K562 (cell line): ENCODE data around the gene GNAI2. TPM values are rescaled to one million over a fixed set of nuclear protein-coding genes. Genes with fewer than 3 reads are reported as not detected.

Experiments
- CBX5 ChIP-seq: IDR thresholded peaks from 2 replicates; pipeline ENCODE4 v1.6.1; 2014; ENCODE audit warnings: low read depth, borderline replicate concordance
- CCNT2 ChIP-seq: IDR thresholded peaks from 2 replicates; pipeline ENCODE4 v1.6.1; 2011; ENCODE audit warnings: borderline replicate concordance, low read depth, mild to moderate bottlenecking, moderate library complexity, mixed read lengths, low read length; ENCODE audit not compliant: insufficient read length; ENCODE audit errors: extremely low read depth
- CREBBP ChIP-seq: IDR thresholded peaks from one replicate; pipeline ENCODE4 v1.6.1; 2012; ENCODE audit warnings: low read depth, mild to moderate bottlenecking, control low read depth, inconsistent platforms, low read length
- CREM ChIP-seq: IDR thresholded peaks from 2 replicates; pipeline ENCODE4 v1.6.1; 2014; ENCODE audit warnings: antibody characterized with exemption, low read depth
- ESRRB ChIP-seq: fragments of 250-450 bp; sonication (Bioruptor Pico); IDR thresholded peaks from 2 replicates; pipeline ENCODE4 v1.5.0; 2020; ENCODE audit warnings: mild to moderate bottlenecking, moderate library complexity, borderline replicate concordance
- FOXK2 ChIP-seq, 2 experiments: fragments of 450-650 bp; IDR thresholded peaks in 1 of 2; conservative IDR thresholded peaks in 1 of 2; 2 replicates each; pipeline ENCODE4 v1.6.1; 2016; ENCODE audit warnings: low read depth in 2 of 2, mild to moderate bottlenecking in 1 of 2
- HMG20B ChIP-seq: fragments of 250-450 bp; sonication (Bioruptor Pico); IDR thresholded peaks from 2 replicates; pipeline ENCODE4 v1.5.0; 2021; ENCODE audit warnings: mild to moderate bottlenecking
- NFXL1 ChIP-seq: fragments of 450-650 bp; formaldehyde crosslinking; IDR thresholded peaks from 2 replicates; pipeline ENCODE4 v1.4.0; 2021; ENCODE audit warnings: mild to moderate bottlenecking
- PCBP1 ChIP-seq: fragments of 200-400 bp; formaldehyde crosslinking; IDR thresholded peaks from 2 replicates; pipeline ENCODE4 v1.6.1; 2018; ENCODE audit warnings: mild to moderate bottlenecking, low read depth, low read length; ENCODE audit not compliant: poor library complexity, severe bottlenecking
- PCBP2 ChIP-seq: fragments of 200-400 bp; formaldehyde crosslinking; IDR thresholded peaks from 2 replicates; pipeline ENCODE4 v1.6.1; 2018; ENCODE audit warnings: low read length, low read depth, mild to moderate bottlenecking, moderate library complexity; ENCODE audit not compliant: poor library complexity, severe bottlenecking
- POLR2AphosphoS2 ChIP-seq: IDR thresholded peaks from 2 replicates; pipeline ENCODE4 v1.6.1; 2012; ENCODE audit warnings: low read length, improper control_type of control experiment
- SP2 ChIP-seq: IDR thresholded peaks from 2 replicates; pipeline ENCODE4 v1.6.1; 2011; ENCODE audit warnings: mild to moderate bottlenecking, low read depth, low read length, moderate library complexity; ENCODE audit not compliant: poor library complexity, severe bottlenecking; ENCODE audit errors: extremely low read depth
- STAT5B ChIP-seq: fragments of 250-450 bp; sonication (Bioruptor Pico); IDR thresholded peaks from 2 replicates; pipeline ENCODE4 v1.8.0; 2021; ENCODE audit warnings: mild to moderate bottlenecking, inconsistent platforms
- U2AF2 ChIP-seq: fragments of 200-400 bp; formaldehyde crosslinking; optimal IDR thresholded peaks from 2 replicates; pipeline ENCODE3; 2017; ENCODE audit warnings: low read depth, mild to moderate bottlenecking, low read length
- ZBTB26 ChIP-seq: fragments of 450-650 bp; formaldehyde crosslinking; IDR thresholded peaks from 2 replicates; pipeline ENCODE4 v1.4.0; 2022; ENCODE audit warnings: missing genetic modification characterization
- ZFP36 ChIP-seq: fragments of 150-350 bp; IDR thresholded peaks from 2 replicates; pipeline ENCODE4 v1.6.1; 2018; ENCODE audit warnings: low read length, low read depth; ENCODE audit not compliant: partially characterized antibody
- ZNF124 ChIP-seq: sonication (generic); formaldehyde crosslinking; IDR thresholded peaks from 2 replicates; pipeline ENCODE4 v1.8.1; 2022; ENCODE audit warnings: missing genetic modification reagents
- ZNF280B ChIP-seq: fragments of 250-450 bp; sonication (Bioruptor Pico); IDR thresholded peaks from 2 replicates; pipeline ENCODE4 v1.5.1; 2021; ENCODE audit warnings: mild to moderate bottlenecking
- ZNF354B ChIP-seq: fragments of 250-450 bp; sonication (Bioruptor Pico); IDR thresholded peaks from 2 replicates; pipeline ENCODE4 v1.4.0; 2020
- ZNF609 ChIP-seq: sonication (generic); formaldehyde crosslinking; IDR thresholded peaks from 2 replicates; pipeline ENCODE4 v1.8.1; 2023; ENCODE audit warnings: missing genetic modification reagents, mild to moderate bottlenecking, borderline replicate concordance
- polyA plus RNA-seq, 8 experiments: library from polyadenylated mRNA; depleted of rRNA in 4 of 8; stranded (reverse) in 5 of 8; unstranded in 3 of 8; fragments of >200 nt; fragmentation: Nextera tagmentation in 2 of 8; fragmentation: Illumina TruSeq in 1 of 8; extraction: Ambion mirVana in 2 of 8; extraction: Trizol in 1 of 8; gene quantifications; 2 replicates each; pipeline versions ENCODE4 v1.2.1 to v1.2.3, GENCODE V29; 2011 to 2014; ENCODE audit warnings: inconsistent platforms in 1 of 8, missing spikeins in 1 of 8
- total RNA-seq, 7 experiments: library from RNA; depleted of rRNA in 6 of 7; stranded (reverse); fragments of >200 nt in 6 of 7; fragmentation: Illumina TruSeq in 2 of 7; extraction: Trizol in 2 of 7; gene quantifications; 2 replicates each; pipeline versions ENCODE4 v1.2.1 to v1.2.3, GENCODE V29; 2011 to 2021; ENCODE audit warnings: low replicate concordance in 1 of 7

Gene GNAI2
- total and polyA plus RNA-seq, 9 of the 15 experiments (the other 6 are each of a cell fraction or from before 2014, with no cell fraction given), result 1.1 to 72.2 (median 42.7) TPM

GRCh38 chr3:50292159-50293078 is 56.4 kb downstream of the GNAI2 start, which contains the start of gene IFRD2 (continued):
- no peak for TF ChIP-seq ZNF280B
- TF ChIP-seq ESRRB (CRISPR knock-in tag), result no peak
- no peak for TF ChIP-seq U2AF2
- TF ChIP-seq CBX5, result no peak
- TF ChIP-seq CREM, result peak; percentile 99
- TF ChIP-seq STAT5B, result no peak
- no peak for TF ChIP-seq ZNF609 (CRISPR knock-in tag)
- TF ChIP-seq ZFP36, result no peak
- peak; percentile 81 for TF ChIP-seq POLR2AphosphoS2
- peak; percentile 19; the same call in 1 of the 2 replicates for TF ChIP-seq ZBTB26 (CRISPR knock-in tag)
- TF ChIP-seq HMG20B (CRISPR knock-in tag), result no peak
- no peak for TF ChIP-seq CREBBP
- no peak for TF ChIP-seq PCBP1
- TF ChIP-seq NFXL1 (CRISPR knock-in tag), result 0 out of 2 replicates have a peak, but pooled peaks have one; percentile 45
- TF ChIP-seq PCBP2, result no peak
- no peak for TF ChIP-seq ZNF124 (CRISPR knock-in tag)
- TF ChIP-seq ZNF354B (CRISPR knock-in tag), result no peak; the same call in 1 of the 2 replicates
- no peak for TF ChIP-seq FOXK2 (conservative IDR thresholded peaks at IDR 0.05 in 1 of 2, IDR thresholded peaks at IDR 0.05 in 1 of 2; ENCODE audit: low read depth in 2 of 2)
- peak; percentile 57 for TF ChIP-seq CCNT2
- no peak for TF ChIP-seq SP2
